NCI-H1105 treated with DMSO at 0.1 percent for 48 hours (cell line): Measurements from ENCODE around the gene SHKBP1.
"Not testable (repeated sequence)": the region's sequence is repeated elsewhere in the genome, so short reads cannot be mapped to it uniquely, and the experiment has no call there.

Source experiments
- DNase-seq: peaks from one replicate; lab custom pipeline; 2025; lab: John Stamatoyannopoulos, UW

Gene SHKBP1

GRCh38 chr19:40585241-40585981 lies 8.7 kb downstream of the SHKBP1 start:
- DNase-seq, result no peak

GRCh38 chr19:40585982-40586422 lies 9.3 kb downstream of the SHKBP1 start:
- DNase-seq, result no peak

- DNase-seq, result no peak
These were observed 9.9 kb downstream of the SHKBP1 start for GRCh38 chr19:40586611-40587010.

GRCh38 chr19:40588110-40588854 lies 11.6 kb downstream of the SHKBP1 start:
- no peak for DNase-seq

- no peak for DNase-seq
These were observed 12.4 kb downstream of the SHKBP1 start for GRCh38 chr19:40588926-40589569.

GRCh38 chr19:40589591-40590429 lies 13.1 kb downstream of the SHKBP1 start:
- no peak for DNase-seq

GRCh38 chr19:40590464-40591265 lies 14.0 kb downstream of the SHKBP1 start:
- DNase-seq, result no peak

- not testable (repeated sequence) for DNase-seq
These were observed 15.1 kb downstream of the SHKBP1 start for GRCh38 chr19:40591724-40592123.

GRCh38 chr19:40592170-40592569 lies 15.5 kb downstream of the SHKBP1 start:
- DNase-seq, result peak; percentile 44

- DNase-seq, result no peak
These were observed 17.6 kb downstream of the SHKBP1 start for GRCh38 chr19:40594255-40594654.

GRCh38 chr19:40594657-40595091 lies 18.0 kb downstream of the SHKBP1 start:
- no peak for DNase-seq

GRCh38 chr19:40596608-40597328 lies 20.1 kb downstream of the SHKBP1 start:
- no peak for DNase-seq

- no peak for DNase-seq
These were observed 20.7 kb downstream of the SHKBP1 start for GRCh38 chr19:40597329-40597838.

GRCh38 chr19:40598121-40598917 lies 21.6 kb downstream of the SHKBP1 start:
- DNase-seq, result peak; percentile 84

GRCh38 chr19:40598918-40599307 lies 22.2 kb downstream of the SHKBP1 start:
- no peak for DNase-seq

- DNase-seq, result no peak
These were observed 22.7 kb downstream of the SHKBP1 start for GRCh38 chr19:40599331-40599901.

- DNase-seq, result no peak
These were observed 23.4 kb downstream of the SHKBP1 start for GRCh38 chr19:40599902-40600569.

GRCh38 chr19:40600570-40601133 lies 24.0 kb downstream of the SHKBP1 start:
- DNase-seq, result no peak
